H9 (cell line): ENCODE data around the gene RAD9B. TPM values are rescaled to one million over a fixed set of nuclear protein-coding genes. Genes with fewer than 3 reads are reported as not detected.

Experiments
- DNase-seq: peaks from one replicate; pipeline ENCODE4 v3.0.0-alpha.2; 2017
- H2AFZ ChIP-seq: one replicate; pipeline ENCODE4 v1.6.1; 2013; ENCODE audit warnings: mild to moderate bottlenecking, low read length, control low read depth, moderate library complexity
- H2AK5ac ChIP-seq: 2 replicates; pipeline ENCODE4 v1.6.1; 2013; ENCODE audit warnings: low read length, control low read depth, mixed read lengths; ENCODE audit not compliant: insufficient read length
- H2BK120ac ChIP-seq: one replicate; pipeline ENCODE4 v1.6.1; 2013; ENCODE audit warnings: low read depth, mild to moderate bottlenecking, low read length, control low read depth, inconsistent platforms; ENCODE audit not compliant: poor library complexity, severe bottlenecking
- H2BK12ac ChIP-seq: 2 replicates; pipeline ENCODE4 v1.6.1; 2013; ENCODE audit warnings: low read length, control low read depth, mixed read lengths, low read depth; ENCODE audit not compliant: insufficient read length
- H2BK15ac ChIP-seq: 2 replicates; pipeline ENCODE4 v1.6.1; 2013; ENCODE audit warnings: low read depth, low read length, control low read depth
- H2BK20ac ChIP-seq: one replicate; pipeline ENCODE4 v1.6.1; 2013; ENCODE audit warnings: low read depth, mild to moderate bottlenecking, low read length, control low read depth, inconsistent platforms; ENCODE audit not compliant: poor library complexity, severe bottlenecking
- H2BK5ac ChIP-seq: 2 replicates; pipeline ENCODE4 v1.6.1; 2013; ENCODE audit warnings: low read length, control low read depth, mixed read lengths; ENCODE audit not compliant: insufficient read length
- H3K14ac ChIP-seq: 2 replicates; pipeline ENCODE4 v1.6.1; 2013; ENCODE audit warnings: low read length, control low read depth; ENCODE audit not compliant: insufficient read depth
- H3K18ac ChIP-seq: 2 replicates; pipeline ENCODE4 v1.6.1; 2013; ENCODE audit warnings: low read depth, mild to moderate bottlenecking, mixed read lengths, low read length, control low read depth; ENCODE audit not compliant: insufficient read length
- H3K23ac ChIP-seq: 2 replicates; pipeline ENCODE4 v1.6.1; 2013; ENCODE audit warnings: low read length, control low read depth, mixed read lengths, low read depth; ENCODE audit not compliant: insufficient read length
- H3K23me2 ChIP-seq: 2 replicates; pipeline ENCODE4 v1.6.1; 2013; ENCODE audit warnings: low read depth, mild to moderate bottlenecking, mixed read lengths, low read length, control low read depth; ENCODE audit not compliant: insufficient read length, poor library complexity, severe bottlenecking
- H3K27ac ChIP-seq: 2 replicates; pipeline ENCODE4 v1.5.1; 2013; ENCODE audit warnings: low read length, control low read depth, mixed read lengths, low read depth; ENCODE audit not compliant: insufficient read length
- H3K27me3 ChIP-seq: 2 replicates; pipeline ENCODE4 v1.6.1; 2013; ENCODE audit warnings: low read length, control low read depth, inconsistent platforms; ENCODE audit not compliant: insufficient read depth
- H3K4ac ChIP-seq: 2 replicates; pipeline ENCODE4 v1.6.1; 2013; ENCODE audit warnings: low read depth, mild to moderate bottlenecking, control low read depth, inconsistent platforms, low read length, moderate library complexity
- H3K4me1 ChIP-seq: 2 replicates; pipeline ENCODE4 v1.6.1; 2013; ENCODE audit warnings: low read length, control low read depth, inconsistent platforms; ENCODE audit not compliant: insufficient read depth
- H3K4me2 ChIP-seq: 2 replicates; pipeline ENCODE4 v1.6.1; 2013; ENCODE audit warnings: low read length, control low read depth, mixed read lengths; ENCODE audit not compliant: insufficient read length, insufficient read depth
- H3K56ac ChIP-seq: 2 replicates; pipeline ENCODE4 v1.6.1; 2013; ENCODE audit warnings: low read depth, mild to moderate bottlenecking, mixed read lengths, low read length, control low read depth; ENCODE audit not compliant: insufficient read length
- H3K79me1 ChIP-seq: 2 replicates; pipeline ENCODE4 v1.6.1; 2013; ENCODE audit warnings: low read depth, mild to moderate bottlenecking, moderate library complexity, low read length, control low read depth, inconsistent platforms; ENCODE audit not compliant: insufficient read depth, poor library complexity, severe bottlenecking
- H3K79me2 ChIP-seq: 2 replicates; pipeline ENCODE4 v1.6.1; 2013; ENCODE audit warnings: low read length, control low read depth, inconsistent platforms; ENCODE audit not compliant: insufficient read depth
- H3K9ac ChIP-seq: 2 replicates; pipeline ENCODE4 v1.6.1; 2013; ENCODE audit warnings: low read length, control low read depth, mixed read lengths; ENCODE audit not compliant: insufficient read length; ENCODE audit errors: extremely low read depth
- H3K9me3 ChIP-seq: one replicate; pipeline ENCODE4 v1.6.1; 2013; ENCODE audit warnings: low read depth, low read length, inconsistent platforms; ENCODE audit not compliant: control insufficient read depth
- H3T11ph ChIP-seq: one replicate; pipeline ENCODE4 v1.6.1; 2013; ENCODE audit warnings: mild to moderate bottlenecking, low read length, control low read depth, inconsistent platforms
- H4K20me1 ChIP-seq: one replicate; pipeline ENCODE4 v1.6.1; 2013; ENCODE audit not compliant: control insufficient read depth, insufficient read length, insufficient read depth
- H4K5ac ChIP-seq: 2 replicates; pipeline ENCODE4 v1.6.1; 2013; ENCODE audit warnings: low read depth, mild to moderate bottlenecking, mixed read lengths, low read length, control low read depth; ENCODE audit not compliant: insufficient read length
- H4K8ac ChIP-seq: replicated peaks from 2 replicates; pipeline ENCODE4 v1.6.1; 2013; ENCODE audit warnings: low read length, control low read depth, mixed read lengths, low read depth; ENCODE audit not compliant: insufficient read length
- H4K91ac ChIP-seq: 2 replicates; pipeline ENCODE4 v1.6.1; 2013; ENCODE audit warnings: low read depth, mild to moderate bottlenecking, moderate library complexity, mixed read lengths, low read length, control low read depth; ENCODE audit not compliant: insufficient read length
- H3K27ac Mint-ChIP-seq, 3 experiments: 2 replicates in 2 of 3; 3 replicates in 1 of 3; pipeline ENCODE4 v1.8.0; 2020 to 2021; ENCODE audit warnings: mixed read lengths in 3 of 3, mild to moderate bottlenecking in 1 of 3, moderate library complexity in 1 of 3
- H3K27me3 Mint-ChIP-seq: 2 replicates; pipeline ENCODE4 v1.8.0; 2021; ENCODE audit warnings: low read depth, mild to moderate bottlenecking, moderate library complexity, mixed read lengths
- H3K36me3 Mint-ChIP-seq, 3 experiments: 2 replicates in 2 of 3; 3 replicates in 1 of 3; pipeline ENCODE4 v1.8.0; 2020 to 2021; ENCODE audit warnings: low read depth in 3 of 3, mixed read lengths in 3 of 3; ENCODE audit not compliant: insufficient read depth in 1 of 3
- H3K4me1 Mint-ChIP-seq, 2 experiments: 2 replicates each; pipeline ENCODE4 v1.8.0; 2020; ENCODE audit warnings: mixed read lengths in 2 of 2
- H3K4me3 Mint-ChIP-seq, 2 experiments: 2 replicates in 1 of 2; 3 replicates in 1 of 2; pipeline ENCODE4 v1.8.0; 2020 to 2021; ENCODE audit warnings: mild to moderate bottlenecking in 2 of 2, mixed read lengths in 2 of 2, moderate library complexity in 1 of 2
- H3K9me3 Mint-ChIP-seq, 2 experiments: 2 replicates in 1 of 2; 3 replicates in 1 of 2; pipeline ENCODE4 v1.8.0; 2020; ENCODE audit warnings: mild to moderate bottlenecking in 2 of 2, mixed read lengths in 2 of 2, moderate library complexity in 1 of 2
- WGBS: extraction: QIAGEN DNeasy Blood & Tissue Kit; methylation state at CpG from one replicate; pipeline ENCODE4 v1.1.7; 2013; ENCODE audit warnings: missing lambda C conversion rate, low lambda C conversion rate, mixed read lengths; ENCODE audit not compliant: insufficient read length; ENCODE audit errors: extremely low coverage; 5-methylcytosine and 5-hydroxymethylcytosine counted together
- total RNA-seq: library from RNA; stranded (reverse); gene quantifications from 2 replicates; pipeline ENCODE4 v1.2.1, GENCODE V29; 2021
- TF ChIP-seq, protein P1 (sequence below): fragments of 200-600 bp; sonication (generic); conservative IDR thresholded peaks from 3 replicates; pipeline ENCODE4 v1.8.0; 2021; ENCODE audit warnings: antibody characterized with exemption, mild to moderate bottlenecking

RAD9B gene
- total RNA-seq, 1 experiment from 2014 or later = not detected

DNA sequence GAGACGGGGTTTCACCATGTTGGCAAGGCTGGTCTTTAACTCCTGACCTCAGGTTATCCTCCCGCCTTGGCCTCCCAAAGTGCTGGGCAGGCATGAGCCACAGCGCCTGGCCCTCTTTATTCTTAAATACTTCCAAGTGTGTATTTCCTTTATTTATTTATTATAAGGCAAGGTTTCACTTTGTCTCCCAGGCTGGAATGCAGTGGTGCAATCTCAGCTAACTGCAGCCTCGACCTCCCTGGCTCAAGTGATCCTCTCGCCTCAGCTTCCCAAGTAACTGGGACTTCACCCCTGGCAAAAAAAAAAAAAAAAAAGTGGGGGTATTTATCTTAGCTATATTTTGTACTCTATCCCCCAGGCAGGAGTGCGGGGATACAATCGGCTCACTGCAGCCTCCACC, 26.7 kb upstream of the RAD9B start:
- H3K4me2 ChIP-seq = no peak overlapping the region
- no peaks in the 10 kb centered on the region for H3K4me1 Mint-ChIP-seq
- no peak overlapping the region for H3K27ac ChIP-seq
- no peaks in the 10 kb centered on the region for H4K20me1 ChIP-seq
- no peak overlapping the region for H2BK12ac ChIP-seq
- no peaks in the 10 kb centered on the region for H3K79me1 ChIP-seq
- no peak overlapping the region for H3K14ac ChIP-seq
- H4K91ac ChIP-seq = no peak overlapping the region
- H2AK5ac ChIP-seq = no peak overlapping the region
- H2BK15ac ChIP-seq = no peak overlapping the region
- no peaks in the 10 kb centered on the region for H3K4me1 ChIP-seq
- no peak overlapping the region for H4K8ac ChIP-seq
- no peak overlapping the region for H3K23ac ChIP-seq
- H2BK20ac ChIP-seq = no peak overlapping the region
- H3K9me3 ChIP-seq = no peaks in the 10 kb centered on the region
- no peak for DNase-seq
- no CpG with 5 or more reads among the region's 7 CpGs for WGBS
- no peak overlapping the region for H3K9ac ChIP-seq
- no peaks in the 10 kb centered on the region for H3K9me3 Mint-ChIP-seq
- no peaks in the 10 kb centered on the region for H3K79me2 ChIP-seq
- H3K27ac Mint-ChIP-seq = no peak overlapping the region
- H3K27me3 ChIP-seq = no peaks in the 10 kb centered on the region
- H3K56ac ChIP-seq = no peak overlapping the region
- H4K5ac ChIP-seq = no peak overlapping the region
- H3K23me2 ChIP-seq = no peaks in the 10 kb centered on the region
- no peak overlapping the region for H2BK5ac ChIP-seq
- TF ChIP-seq, protein P1, sequence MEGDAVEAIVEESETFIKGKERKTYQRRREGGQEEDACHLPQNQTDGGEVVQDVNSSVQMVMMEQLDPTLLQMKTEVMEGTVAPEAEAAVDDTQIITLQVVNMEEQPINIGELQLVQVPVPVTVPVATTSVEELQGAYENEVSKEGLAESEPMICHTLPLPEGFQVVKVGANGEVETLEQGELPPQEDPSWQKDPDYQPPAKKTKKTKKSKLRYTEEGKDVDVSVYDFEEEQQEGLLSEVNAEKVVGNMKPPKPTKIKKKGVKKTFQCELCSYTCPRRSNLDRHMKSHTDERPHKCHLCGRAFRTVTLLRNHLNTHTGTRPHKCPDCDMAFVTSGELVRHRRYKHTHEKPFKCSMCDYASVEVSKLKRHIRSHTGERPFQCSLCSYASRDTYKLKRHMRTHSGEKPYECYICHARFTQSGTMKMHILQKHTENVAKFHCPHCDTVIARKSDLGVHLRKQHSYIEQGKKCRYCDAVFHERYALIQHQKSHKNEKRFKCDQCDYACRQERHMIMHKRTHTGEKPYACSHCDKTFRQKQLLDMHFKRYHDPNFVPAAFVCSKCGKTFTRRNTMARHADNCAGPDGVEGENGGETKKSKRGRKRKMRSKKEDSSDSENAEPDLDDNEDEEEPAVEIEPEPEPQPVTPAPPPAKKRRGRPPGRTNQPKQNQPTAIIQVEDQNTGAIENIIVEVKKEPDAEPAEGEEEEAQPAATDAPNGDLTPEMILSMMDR = no peak
- peaks cover 7 to 17% (median 14%) of the 10 kb centered on the region in 3 experiments; a peak in 6 of 7 replicates for H3K36me3 Mint-ChIP-seq
- no peak overlapping the region for H2AFZ ChIP-seq
- no peak overlapping the region for H3T11ph ChIP-seq
- H2BK120ac ChIP-seq = no peak overlapping the region
- H3K18ac ChIP-seq = no peak overlapping the region
- no peak overlapping the region for H3K4ac ChIP-seq
- no peak overlapping the region for H3K4me3 Mint-ChIP-seq
- H3K27me3 Mint-ChIP-seq = no peaks in the 10 kb centered on the region
